ENCODE results near the gene ZNF124. TPM values are rescaled to one million over a fixed set of nuclear protein-coding genes. Genes with fewer than 3 reads are reported as not detected.

Gene ZNF124
- total and polyA plus RNA-seq, 4 donors = 1.1 to 19.7 (median 6.9) TPM

- Histone ChIP-seq H3K9ac (ENCODE audit: low read depth in 1 of 2, low read length in 2 of 2) (peak overlapping the region in 1 of 2 donors; percentile 47), H3K9me3 (ENCODE audit: control insufficient read depth in 4 of 4, low read length in 3 of 4) (peaks cover 0 to 1% (median 0%) of the 10 kb centered on the region in 4 donors), H3K27me3 (ENCODE audit: control insufficient read depth in 4 of 4, insufficient read depth in 4 of 4, low read length in 3 of 4) (no peaks in the 10 kb centered on the region), H3K36me3 (ENCODE audit: control insufficient read depth in 4 of 4, insufficient read depth in 3 of 4, low read depth in 1 of 4, low read length in 3 of 4) (no peaks in the 10 kb centered on the region), H3K4me1 (ENCODE audit: control insufficient read depth in 4 of 4, insufficient read depth in 4 of 4, low read length in 3 of 4) (peaks cover 0 to 24% (median 17%) of the 10 kb centered on the region in 4 donors), H3K4me3 (ENCODE audit: low read depth in 1 of 3, low read length in 3 of 3) (peak overlapping the region; percentile 50 to 92 (median 72)), H3K27ac (ENCODE audit: low read depth in 1 of 2, low read length in 2 of 2) (peak overlapping the region; percentile 22 to 65)
- under 1% methylated on average over 62 of the region's 62 CpGs for WGBS
- peak; percentile 48 for DNase-seq (ENCODE audit: low spot score)
- TF ChIP-seq MAX (IDR thresholded peaks at IDR 0.05) (no peak), FOXA2 (IDR thresholded peaks at IDR 0.05) (no peak), HNF4G (IDR thresholded peaks at IDR 0.05) (no peak), ATF3 (IDR thresholded peaks at IDR 0.05) (no peak), NR2F2 (IDR thresholded peaks at IDR 0.05) (no peak), JUND (IDR thresholded peaks at IDR 0.05) (no peak)
- TF ChIP-seq, protein P1, sequence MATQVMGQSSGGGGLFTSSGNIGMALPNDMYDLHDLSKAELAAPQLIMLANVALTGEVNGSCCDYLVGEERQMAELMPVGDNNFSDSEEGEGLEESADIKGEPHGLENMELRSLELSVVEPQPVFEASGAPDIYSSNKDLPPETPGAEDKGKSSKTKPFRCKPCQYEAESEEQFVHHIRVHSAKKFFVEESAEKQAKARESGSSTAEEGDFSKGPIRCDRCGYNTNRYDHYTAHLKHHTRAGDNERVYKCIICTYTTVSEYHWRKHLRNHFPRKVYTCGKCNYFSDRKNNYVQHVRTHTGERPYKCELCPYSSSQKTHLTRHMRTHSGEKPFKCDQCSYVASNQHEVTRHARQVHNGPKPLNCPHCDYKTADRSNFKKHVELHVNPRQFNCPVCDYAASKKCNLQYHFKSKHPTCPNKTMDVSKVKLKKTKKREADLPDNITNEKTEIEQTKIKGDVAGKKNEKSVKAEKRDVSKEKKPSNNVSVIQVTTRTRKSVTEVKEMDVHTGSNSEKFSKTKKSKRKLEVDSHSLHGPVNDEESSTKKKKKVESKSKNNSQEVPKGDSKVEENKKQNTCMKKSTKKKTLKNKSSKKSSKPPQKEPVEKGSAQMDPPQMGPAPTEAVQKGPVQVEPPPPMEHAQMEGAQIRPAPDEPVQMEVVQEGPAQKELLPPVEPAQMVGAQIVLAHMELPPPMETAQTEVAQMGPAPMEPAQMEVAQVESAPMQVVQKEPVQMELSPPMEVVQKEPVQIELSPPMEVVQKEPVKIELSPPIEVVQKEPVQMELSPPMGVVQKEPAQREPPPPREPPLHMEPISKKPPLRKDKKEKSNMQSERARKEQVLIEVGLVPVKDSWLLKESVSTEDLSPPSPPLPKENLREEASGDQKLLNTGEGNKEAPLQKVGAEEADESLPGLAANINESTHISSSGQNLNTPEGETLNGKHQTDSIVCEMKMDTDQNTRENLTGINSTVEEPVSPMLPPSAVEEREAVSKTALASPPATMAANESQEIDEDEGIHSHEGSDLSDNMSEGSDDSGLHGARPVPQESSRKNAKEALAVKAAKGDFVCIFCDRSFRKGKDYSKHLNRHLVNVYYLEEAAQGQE (IDR thresholded peaks at IDR 0.05) = no peak
These were observed 60.5 kb downstream of the ZNF124 start for GRCh38 chr1:247111259-247111699.

DNA sequence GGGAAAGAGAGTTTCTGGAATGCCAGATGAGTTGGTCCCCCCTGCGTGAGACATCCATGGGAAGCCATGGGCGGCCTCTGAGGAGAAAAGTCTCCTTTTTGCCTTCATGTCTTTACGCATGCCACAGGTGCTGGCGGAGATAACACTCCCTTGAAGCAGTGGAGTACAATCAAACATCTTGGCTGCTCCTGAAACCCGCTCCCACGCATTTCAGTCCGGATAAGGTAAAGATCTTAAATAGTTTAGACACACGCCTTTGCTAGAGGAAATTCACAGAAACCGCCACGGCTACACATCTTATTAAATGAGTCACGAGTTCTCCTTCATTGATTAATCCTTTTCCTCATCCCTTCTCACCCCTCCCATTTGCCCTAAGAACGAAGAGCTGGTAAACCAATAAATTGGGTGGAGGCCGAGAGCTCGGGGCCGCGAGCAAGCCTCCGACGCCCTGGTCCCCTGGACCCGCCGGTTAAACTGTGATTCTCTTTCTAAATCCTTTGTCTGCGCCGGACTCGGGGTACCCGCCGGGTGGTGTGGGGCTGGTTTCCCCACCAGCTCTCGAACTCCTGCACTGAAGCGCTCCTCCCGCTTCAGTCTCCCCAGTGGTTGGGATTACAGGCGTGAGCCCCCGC, 61.1 kb downstream of the ZNF124 start:
- Histone ChIP-seq H3K4me1 (ENCODE audit: control insufficient read depth in 4 of 4, insufficient read depth in 4 of 4, low read length in 3 of 4) (peaks cover 0 to 24% (median 17%) of the 10 kb centered on the region in 4 donors), H3K9me3 (ENCODE audit: control insufficient read depth in 4 of 4, low read length in 3 of 4) (peaks cover 0 to 2% (median 0%) of the 10 kb centered on the region in 4 donors), H3K4me3 (ENCODE audit: low read depth in 1 of 3, low read length in 3 of 3) (peak overlapping the region in 2 of 3 donors; percentile 50 to 92), H3K36me3 (ENCODE audit: control insufficient read depth in 4 of 4, insufficient read depth in 3 of 4, low read depth in 1 of 4, low read length in 3 of 4) (no peaks in the 10 kb centered on the region), H3K27ac (ENCODE audit: low read depth in 1 of 2, low read length in 2 of 2) (no peak overlapping the region), H3K9ac (ENCODE audit: low read depth in 1 of 2, low read length in 2 of 2) (peak overlapping the region in 1 of 2 donors; percentile 47), H3K27me3 (ENCODE audit: control insufficient read depth in 4 of 4, insufficient read depth in 4 of 4, low read length in 3 of 4) (no peaks in the 10 kb centered on the region)
- TF ChIP-seq JUND (IDR thresholded peaks at IDR 0.05) = no peak
- TF ChIP-seq NR2F2 (IDR thresholded peaks at IDR 0.05) = no peak
- no peak for TF ChIP-seq ZBTB33 (IDR thresholded peaks at IDR 0.05)
- no peak for TF ChIP-seq FOXA2 (IDR thresholded peaks at IDR 0.05)
- no peak for DNase-seq (ENCODE audit: low spot score)
- WGBS = 25% methylated on average over 30 of the region's 30 CpGs

GRCh38 chr1:247107694-247108093, 64.1 kb downstream of the ZNF124 start:
- no peak for DNase-seq (ENCODE audit: low spot score)
- Histone ChIP-seq H3K9me3 (ENCODE audit: control insufficient read depth in 4 of 4, low read length in 3 of 4) (peaks cover 0 to 9% (median 3%) of the 10 kb centered on the region in 4 donors), H3K36me3 (ENCODE audit: control insufficient read depth in 4 of 4, insufficient read depth in 3 of 4, low read depth in 1 of 4, low read length in 3 of 4) (peaks cover 0 to 3% (median 0%) of the 10 kb centered on the region in 4 donors), H3K27me3 (ENCODE audit: control insufficient read depth in 4 of 4, insufficient read depth in 4 of 4, low read length in 3 of 4) (no peaks in the 10 kb centered on the region), H3K27ac (ENCODE audit: low read depth in 1 of 2, low read length in 2 of 2) (no peak overlapping the region), H3K9ac (ENCODE audit: low read depth in 1 of 2, low read length in 2 of 2) (no peak overlapping the region), H3K4me1 (ENCODE audit: control insufficient read depth in 4 of 4, insufficient read depth in 4 of 4, low read length in 3 of 4) (peaks cover 2 to 25% (median 13%) of the 10 kb centered on the region in 4 donors), H3K4me3 (ENCODE audit: low read depth in 1 of 3, low read length in 3 of 3) (no peak overlapping the region)
- WGBS = 90% methylated on average over 7 of the region's 7 CpGs
- TF ChIP-seq SP1 (IDR thresholded peaks at IDR 0.05) = no peak
- no peak for TF ChIP-seq RAD21 (IDR thresholded peaks at IDR 0.05)
- TF ChIP-seq TAF1 (conservative IDR thresholded peaks at IDR 0.05) = no peak
- no peak for TF ChIP-seq HNF4A (conservative IDR thresholded peaks at IDR 0.05)
- TF ChIP-seq YY1 (IDR thresholded peaks at IDR 0.05) = no peak
- no peak for TF ChIP-seq MAX (IDR thresholded peaks at IDR 0.05)
- TF ChIP-seq FOXA2 (IDR thresholded peaks at IDR 0.05) = no peak
- TF ChIP-seq NR2F2 (IDR thresholded peaks at IDR 0.05) = no peak
- no peak for TF ChIP-seq RXRA (IDR thresholded peaks at IDR 0.05)
- TF ChIP-seq, protein P1 (IDR thresholded peaks at IDR 0.05) = no peak
- no peak for TF ChIP-seq GABPA (IDR thresholded peaks at IDR 0.05 in 1 of 2, conservative IDR thresholded peaks at IDR 0.05 in 1 of 2)

Data from liver (tissue), 9 donors.